Neural cell (in vitro differentiated cells): ENCODE measurements around the gene MLKL. TPM values are rescaled to one million over a fixed set of nuclear protein-coding genes. Genes with fewer than 3 reads are reported as not detected.

Source experiments
- H2AFZ ChIP-seq: fragments of 200-600, 300-800 bp; sonication (generic), shearing (Covaris generic); 2 replicates; pipeline ENCODE4 v1.6.0; 2014; ENCODE audit warnings: low read depth, mild to moderate bottlenecking, antibody characterized with exemption, low read length, moderate library complexity
- H3F3A ChIP-seq: fragments of 200-600 bp; shearing (Covaris generic); 2 replicates; pipeline ENCODE4 v1.6.1; 2016; ENCODE audit warnings: mild to moderate bottlenecking, moderate library complexity, mixed read lengths, antibody characterized with exemption, low read length; ENCODE audit not compliant: insufficient read depth, poor library complexity, severe bottlenecking
- H3K27ac ChIP-seq: fragments of 200-600, 300-800 bp; sonication (generic), shearing (Covaris generic); 2 replicates; pipeline ENCODE4 v1.5.1; 2014; ENCODE audit warnings: mild to moderate bottlenecking, low read length, moderate library complexity
- H3K27me3 ChIP-seq: fragments of 300-800, 200-600 bp; sonication (generic), shearing (Covaris generic); 2 replicates; pipeline ENCODE4 v1.6.0; 2014; ENCODE audit warnings: mild to moderate bottlenecking, low read depth, low read length, moderate library complexity; ENCODE audit not compliant: insufficient read depth
- H3K36me3 ChIP-seq: fragments of 300-800, 200-600 bp; sonication (generic), shearing (Covaris generic); 2 replicates; pipeline ENCODE4 v1.5.1; 2014; ENCODE audit warnings: mild to moderate bottlenecking, antibody characterized with exemption, low read length, moderate library complexity; ENCODE audit not compliant: insufficient read depth
- H3K4me2 ChIP-seq: fragments of 300-800, 200-600 bp; sonication (generic), shearing (Covaris generic); 2 replicates; pipeline ENCODE4 v1.6.0; 2014; ENCODE audit warnings: mild to moderate bottlenecking, low read length
- H3K4me3 ChIP-seq: fragments of 300-800, 200-600 bp; sonication (generic), shearing (Covaris generic); 2 replicates; pipeline ENCODE4 v1.5.1; 2014; ENCODE audit warnings: mild to moderate bottlenecking, low read length, moderate library complexity
- H3K79me2 ChIP-seq: fragments of 200-600 bp; shearing (Covaris generic); replicated peaks from 2 replicates; pipeline ENCODE4 v1.6.0; 2014; ENCODE audit warnings: mild to moderate bottlenecking, low read length, moderate library complexity; ENCODE audit not compliant: insufficient read depth
- H3K9ac ChIP-seq: fragments of 300-800, 200-600 bp; sonication (generic), shearing (Covaris generic); 2 replicates; pipeline ENCODE4 v1.6.1; 2016; ENCODE audit warnings: mild to moderate bottlenecking, low read length, mixed read lengths
- H3K9me2 ChIP-seq: fragments of 200-600 bp; shearing (Covaris generic); 2 replicates; pipeline ENCODE4 v1.6.1; 2016; ENCODE audit warnings: mild to moderate bottlenecking, low read length, mixed read lengths; ENCODE audit not compliant: insufficient read depth
- H3K9me3 ChIP-seq: fragments of 200-600, 300-800 bp; sonication (generic), shearing (Covaris generic); 2 replicates; pipeline ENCODE4 v1.6.1; 2016; ENCODE audit warnings: mild to moderate bottlenecking, mixed run types, low read length, moderate library complexity, mixed read lengths
- H4K20me1 ChIP-seq: fragments of 200-600 bp; shearing (Covaris generic); 2 replicates; pipeline ENCODE4 v1.6.1; 2016; ENCODE audit warnings: mild to moderate bottlenecking, mixed run types; ENCODE audit not compliant: insufficient read depth
- EP300 ChIP-seq: fragments of 450-650 bp; conservative IDR thresholded peaks from 2 replicates; pipeline ENCODE4 v1.6.1; 2014; ENCODE audit warnings: antibody characterized with exemption, mild to moderate bottlenecking, moderate library complexity; ENCODE audit not compliant: poor library complexity, severe bottlenecking
- EZH2 ChIP-seq: fragments of 200-600, 300-800 bp; shearing (Covaris generic), sonication (generic); IDR thresholded peaks from 2 replicates; pipeline ENCODE4 v1.6.1; 2014; ENCODE audit warnings: antibody characterized with exemption, low read length, borderline replicate concordance, mild to moderate bottlenecking; ENCODE audit not compliant: insufficient read depth, poor library complexity, severe bottlenecking
- MXI1 ChIP-seq: fragments of 450-650 bp; conservative IDR thresholded peaks from 2 replicates; pipeline ENCODE4 v1.6.1; 2014; ENCODE audit warnings: antibody characterized with exemption, mild to moderate bottlenecking; ENCODE audit not compliant: poor library complexity, severe bottlenecking
- POLR2AphosphoS5 ChIP-seq: IDR thresholded peaks from 2 replicates; pipeline ENCODE4 v1.6.1; 2012
- RAD21 ChIP-seq: fragments of 450-650 bp; conservative IDR thresholded peaks from 2 replicates; pipeline ENCODE4 v1.6.1; 2014; ENCODE audit warnings: antibody characterized with exemption, mild to moderate bottlenecking, moderate library complexity
- SMC3 ChIP-seq: fragments of 450-650 bp; conservative IDR thresholded peaks from 2 replicates; pipeline ENCODE4 v1.6.1; 2014; ENCODE audit warnings: antibody characterized with exemption, mild to moderate bottlenecking, moderate library complexity; ENCODE audit not compliant: poor library complexity
- TAF1 ChIP-seq: IDR thresholded peaks from 2 replicates; pipeline ENCODE4 v1.6.1; 2012; ENCODE audit warnings: low read depth
- polyA minus RNA-seq: library from RNA; depleted of rRNA, polyadenylated mRNA; stranded (reverse); fragments of >200 nt; gene quantifications from 2 replicates; pipeline ENCODE4 v1.2.3, GENCODE V29; 2014
- polyA plus RNA-seq: library from polyadenylated mRNA; depleted of rRNA; stranded (reverse); fragments of >200 nt; gene quantifications from 2 replicates; pipeline ENCODE4 v1.2.3, GENCODE V29; 2014
- TF ChIP-seq, protein P1 (sequence below): fragments of 450-650 bp; IDR thresholded peaks from 2 replicates; pipeline ENCODE4 v1.5.1; 2014; ENCODE audit warnings: antibody characterized with exemption, mild to moderate bottlenecking, moderate library complexity; ENCODE audit not compliant: poor library complexity, severe bottlenecking
- TF ChIP-seq, protein P2 (sequence below): IDR thresholded peaks from 2 replicates; pipeline ENCODE4 v1.6.1; 2012; ENCODE audit warnings: borderline replicate concordance

The MLKL gene
- not detected in 2 replicates for polyA plus RNA-seq
- polyA minus RNA-seq = not detected in 2 replicates

DNA sequence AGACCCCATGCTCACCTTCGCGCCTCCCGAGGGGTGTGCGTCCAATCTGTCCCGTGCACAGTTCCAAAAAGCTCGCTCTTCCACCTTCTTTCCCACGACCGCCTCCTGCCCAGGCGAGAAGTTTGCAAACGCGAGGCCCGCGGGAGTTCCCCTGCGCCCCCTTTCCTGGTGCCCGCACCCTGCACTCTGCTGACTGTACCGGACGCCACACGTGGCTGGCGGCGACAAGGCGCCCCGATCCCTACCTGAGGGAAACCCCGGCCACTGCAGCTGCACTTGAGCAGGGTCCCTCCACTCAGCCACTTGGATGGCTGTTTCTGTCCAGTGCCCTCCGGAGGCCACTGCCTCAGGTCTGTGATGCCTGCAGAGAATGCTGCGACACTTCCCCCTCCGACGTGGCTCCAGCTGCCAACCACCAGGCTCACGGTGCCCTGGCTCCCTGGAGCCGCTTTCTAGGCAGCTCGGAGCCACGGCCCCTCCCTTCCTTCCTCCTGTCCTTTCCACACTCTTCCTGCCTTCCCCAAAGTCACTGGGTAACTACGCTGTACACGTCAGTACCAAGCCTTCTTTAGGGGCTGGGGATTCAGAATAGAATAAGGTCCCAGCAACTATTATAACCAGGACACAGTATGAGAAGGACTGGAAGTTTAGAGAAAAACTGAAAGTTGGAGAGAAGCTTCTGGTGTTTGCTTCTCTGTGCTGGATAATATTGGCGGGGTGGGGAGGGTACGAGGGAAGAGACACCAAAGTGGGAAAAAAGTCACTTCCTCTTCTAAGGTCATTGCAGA lies at the start of gene MLKL:
MLKL (minus strand) TSS at position 425 of the 788 bp plus-strand sequence. CDS start 5,105 bp downstream, outside the sequence.
- H3K79me2 ChIP-seq = no peaks in the 10 kb centered on the region
- no peaks in the 10 kb centered on the region for H3F3A ChIP-seq
- no peak within 1 kb of the TSS for H2AFZ ChIP-seq
- H3K9ac ChIP-seq = no peak within 1 kb of the TSS
- no peaks in the 10 kb centered on the region for H3K9me3 ChIP-seq
- TF ChIP-seq, protein P1, sequence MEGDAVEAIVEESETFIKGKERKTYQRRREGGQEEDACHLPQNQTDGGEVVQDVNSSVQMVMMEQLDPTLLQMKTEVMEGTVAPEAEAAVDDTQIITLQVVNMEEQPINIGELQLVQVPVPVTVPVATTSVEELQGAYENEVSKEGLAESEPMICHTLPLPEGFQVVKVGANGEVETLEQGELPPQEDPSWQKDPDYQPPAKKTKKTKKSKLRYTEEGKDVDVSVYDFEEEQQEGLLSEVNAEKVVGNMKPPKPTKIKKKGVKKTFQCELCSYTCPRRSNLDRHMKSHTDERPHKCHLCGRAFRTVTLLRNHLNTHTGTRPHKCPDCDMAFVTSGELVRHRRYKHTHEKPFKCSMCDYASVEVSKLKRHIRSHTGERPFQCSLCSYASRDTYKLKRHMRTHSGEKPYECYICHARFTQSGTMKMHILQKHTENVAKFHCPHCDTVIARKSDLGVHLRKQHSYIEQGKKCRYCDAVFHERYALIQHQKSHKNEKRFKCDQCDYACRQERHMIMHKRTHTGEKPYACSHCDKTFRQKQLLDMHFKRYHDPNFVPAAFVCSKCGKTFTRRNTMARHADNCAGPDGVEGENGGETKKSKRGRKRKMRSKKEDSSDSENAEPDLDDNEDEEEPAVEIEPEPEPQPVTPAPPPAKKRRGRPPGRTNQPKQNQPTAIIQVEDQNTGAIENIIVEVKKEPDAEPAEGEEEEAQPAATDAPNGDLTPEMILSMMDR = no peak
- TF ChIP-seq SMC3 (no peak), EZH2 (no peak), EP300 (no peak), MXI1 (no peak), RAD21 (no peak), TAF1 (no peak), POLR2AphosphoS5 (no peak)
- TF ChIP-seq, protein P2, sequence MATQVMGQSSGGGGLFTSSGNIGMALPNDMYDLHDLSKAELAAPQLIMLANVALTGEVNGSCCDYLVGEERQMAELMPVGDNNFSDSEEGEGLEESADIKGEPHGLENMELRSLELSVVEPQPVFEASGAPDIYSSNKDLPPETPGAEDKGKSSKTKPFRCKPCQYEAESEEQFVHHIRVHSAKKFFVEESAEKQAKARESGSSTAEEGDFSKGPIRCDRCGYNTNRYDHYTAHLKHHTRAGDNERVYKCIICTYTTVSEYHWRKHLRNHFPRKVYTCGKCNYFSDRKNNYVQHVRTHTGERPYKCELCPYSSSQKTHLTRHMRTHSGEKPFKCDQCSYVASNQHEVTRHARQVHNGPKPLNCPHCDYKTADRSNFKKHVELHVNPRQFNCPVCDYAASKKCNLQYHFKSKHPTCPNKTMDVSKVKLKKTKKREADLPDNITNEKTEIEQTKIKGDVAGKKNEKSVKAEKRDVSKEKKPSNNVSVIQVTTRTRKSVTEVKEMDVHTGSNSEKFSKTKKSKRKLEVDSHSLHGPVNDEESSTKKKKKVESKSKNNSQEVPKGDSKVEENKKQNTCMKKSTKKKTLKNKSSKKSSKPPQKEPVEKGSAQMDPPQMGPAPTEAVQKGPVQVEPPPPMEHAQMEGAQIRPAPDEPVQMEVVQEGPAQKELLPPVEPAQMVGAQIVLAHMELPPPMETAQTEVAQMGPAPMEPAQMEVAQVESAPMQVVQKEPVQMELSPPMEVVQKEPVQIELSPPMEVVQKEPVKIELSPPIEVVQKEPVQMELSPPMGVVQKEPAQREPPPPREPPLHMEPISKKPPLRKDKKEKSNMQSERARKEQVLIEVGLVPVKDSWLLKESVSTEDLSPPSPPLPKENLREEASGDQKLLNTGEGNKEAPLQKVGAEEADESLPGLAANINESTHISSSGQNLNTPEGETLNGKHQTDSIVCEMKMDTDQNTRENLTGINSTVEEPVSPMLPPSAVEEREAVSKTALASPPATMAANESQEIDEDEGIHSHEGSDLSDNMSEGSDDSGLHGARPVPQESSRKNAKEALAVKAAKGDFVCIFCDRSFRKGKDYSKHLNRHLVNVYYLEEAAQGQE = no peak
- no peak within 1 kb of the TSS for H3K27ac ChIP-seq
- no peaks in the 10 kb centered on the region for H4K20me1 ChIP-seq
- no peaks in the 10 kb centered on the region for H3K9me2 ChIP-seq
- H3K4me2 ChIP-seq = no peak within 1 kb of the TSS
- no peaks in the 10 kb centered on the region for H3K36me3 ChIP-seq
- peak within 1 kb of the TSS; percentile 21 for H3K4me3 ChIP-seq
- H3K27me3 ChIP-seq = peaks cover 16% of the 10 kb centered on the region

DNA sequence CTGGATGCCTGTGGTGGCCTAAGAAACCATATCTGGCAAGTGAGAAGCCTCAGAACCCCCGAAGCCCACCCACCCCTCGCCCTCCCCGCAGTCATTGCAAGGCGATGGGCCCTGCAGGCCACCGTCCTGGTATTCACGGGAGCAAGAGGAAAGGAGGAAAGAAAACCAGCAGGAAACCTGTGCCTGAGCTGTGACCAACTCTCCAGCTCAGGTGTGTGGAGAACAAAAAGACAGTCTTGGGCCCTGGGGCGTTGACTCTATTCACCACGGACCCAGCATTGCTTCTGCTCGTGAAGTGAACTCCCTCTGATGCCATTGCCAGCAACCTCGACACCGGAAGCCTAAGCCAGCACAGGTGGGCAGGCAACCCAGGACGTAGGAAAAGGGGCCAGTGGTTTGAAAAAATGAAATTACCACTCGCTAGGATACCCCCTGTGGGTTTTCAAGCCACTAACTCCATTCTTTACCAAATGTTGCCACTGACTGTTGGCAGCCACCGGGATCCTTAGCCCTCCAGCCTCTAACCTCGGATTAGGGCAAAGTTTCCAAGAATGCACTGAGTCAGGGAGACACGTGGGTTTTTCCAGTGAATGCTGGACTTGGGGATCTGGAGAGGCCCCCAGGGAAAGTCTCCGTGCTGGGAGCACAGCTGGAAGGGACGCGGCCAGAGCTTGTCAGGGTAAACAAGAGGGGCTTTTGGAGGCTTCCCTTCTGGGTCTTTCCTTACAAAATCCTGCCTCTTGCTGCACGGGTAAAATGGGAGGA lies 48.8 kb upstream of the MLKL start:
- Histone ChIP-seq H3K9me2 (no peaks in the 10 kb centered on the region), H3K4me3 (no peak overlapping the region), H3K9me3 (no peaks in the 10 kb centered on the region), H3K27me3 (no peaks in the 10 kb centered on the region), H3K27ac (no peak overlapping the region), H3F3A (no peaks in the 10 kb centered on the region), H3K4me2 (no peak overlapping the region), H3K79me2 (no peaks in the 10 kb centered on the region), H3K9ac (no peak overlapping the region), H4K20me1 (no peaks in the 10 kb centered on the region), H3K36me3 (no peaks in the 10 kb centered on the region), H2AFZ (no peak overlapping the region)
- TF ChIP-seq SMC3 = no peak
